Measurements from ENCODE around the gene ATP9A.
A peak's percentile ranks its signal among the peaks of the same experiment; 100 is the strongest.

ATP9A gene

GRCh38 chr20:51665543-51666118 lies 102.6 kb downstream of the ATP9A start (continued):
- TF ChIP-seq PATZ1 (tag by site-specific recombination; IDR thresholded peaks at IDR 0.05) = no peak
- TF ChIP-seq ZNF121 (tag by site-specific recombination; IDR thresholded peaks at IDR 0.05) = no peak
- TF ChIP-seq ZBTB44 (tag by site-specific recombination; IDR thresholded peaks at IDR 0.05) = no peak
- TF ChIP-seq ZNF518A (tag by site-specific recombination; conservative IDR thresholded peaks at IDR 0.05; ENCODE audit: low read depth) = no peak
- no peak for TF ChIP-seq ZNF747 (tag by site-specific recombination; IDR thresholded peaks at IDR 0.05)
- TF ChIP-seq, protein P1, sequence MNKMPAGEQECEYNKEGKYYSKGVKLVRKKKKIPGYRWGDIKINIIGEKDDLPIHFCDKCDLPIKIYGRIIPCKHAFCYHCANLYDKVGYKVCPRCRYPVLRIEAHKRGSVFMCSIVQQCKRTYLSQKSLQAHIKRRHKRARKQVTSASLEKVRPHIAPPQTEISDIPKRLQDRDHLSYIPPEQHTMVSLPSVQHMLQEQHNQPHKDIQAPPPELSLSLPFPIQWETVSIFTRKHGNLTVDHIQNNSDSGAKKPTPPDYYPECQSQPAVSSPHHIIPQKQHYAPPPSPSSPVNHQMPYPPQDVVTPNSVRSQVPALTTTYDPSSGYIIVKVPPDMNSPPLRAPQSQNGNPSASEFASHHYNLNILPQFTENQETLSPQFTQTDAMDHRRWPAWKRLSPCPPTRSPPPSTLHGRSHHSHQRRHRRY (tag by site-specific recombination; IDR thresholded peaks at IDR 0.05) = no peak

GRCh38 chr20:51661609-51662178 lies 106.5 kb downstream of the ATP9A start:
- ChIA-PET POLR2A (interaction anchor here (0.7 kb wide), 3 partner anchors 296 to 639 kb away, joined by 3 to 4 read pairs (median 3); partner anchors contain the start of gene KCNG1), CTCF (interaction anchor here (0.6 to 1.3 kb wide), 2 partner anchors 9 to 155 kb away, joined by 3 read pairs; no protein-coding TSS in a partner anchor)
- Histone ChIP-seq H3K36me3 (ENCODE audit: control insufficient read depth in 2 of 2, insufficient read depth in 1 of 2, low read length in 2 of 2) (peaks cover 0 to 15% of the 10 kb centered on the region in 2 experiments; a peak in 2 of 3 replicates), H3K9me3 (ENCODE audit: control insufficient read depth, insufficient read depth, low read depth, low read length) (no peaks in the 10 kb centered on the region), H3K4me3 (ENCODE audit: low read depth, low read length) (no peak overlapping the region), H3K27ac (ENCODE audit: extremely low read depth, low read depth, low read length) (0 out of 2 replicates have a peak overlapping the region, but pooled peaks have one; percentile 10), H3K4me1 (ENCODE audit: control insufficient read depth, insufficient read depth, low read length) (peaks cover 13% of the 10 kb centered on the region)
- TF ChIP-seq ZBTB1 (tag by site-specific recombination; IDR thresholded peaks at IDR 0.05) (no peak), SP7 (tag by site-specific recombination; IDR thresholded peaks at IDR 0.05) (peak; percentile 93), PATZ1 (tag by site-specific recombination; IDR thresholded peaks at IDR 0.05) (no peak), ZBTB21 (tag by site-specific recombination; IDR thresholded peaks at IDR 0.05) (peak; percentile 39; the same call in 1 of the 2 replicates), SCRT2 (tag by site-specific recombination; IDR thresholded peaks at IDR 0.05) (peak; percentile 93), KLF10 (tag by site-specific recombination; IDR thresholded peaks at IDR 0.05) (peak; percentile 65), ZFHX2 (tag by site-specific recombination; conservative IDR thresholded peaks at IDR 0.05) (no peak), ZSCAN30 (tag by site-specific recombination; IDR thresholded peaks at IDR 0.05) (no peak), SCRT1 (tag by site-specific recombination; IDR thresholded peaks at IDR 0.05; ENCODE audit: borderline replicate concordance) (0 out of 2 replicates have a peak, but pooled peaks have one; percentile 35), KLF9 (tag by site-specific recombination; IDR thresholded peaks at IDR 0.05; ENCODE audit: low read depth) (no peak), OSR2 (tag by site-specific recombination; IDR thresholded peaks at IDR 0.05) (peak; percentile 85), ZNF629 (tag by site-specific recombination; IDR thresholded peaks at IDR 0.05) (peak; percentile 71), ZNF366 (tag by site-specific recombination; conservative IDR thresholded peaks at IDR 0.05) (peak; percentile 91), ZNF184 (tag by site-specific recombination; IDR thresholded peaks at IDR 0.05) (0 out of 2 replicates have a peak, but pooled peaks have one; percentile 32)
- TF ChIP-seq, protein P2, sequence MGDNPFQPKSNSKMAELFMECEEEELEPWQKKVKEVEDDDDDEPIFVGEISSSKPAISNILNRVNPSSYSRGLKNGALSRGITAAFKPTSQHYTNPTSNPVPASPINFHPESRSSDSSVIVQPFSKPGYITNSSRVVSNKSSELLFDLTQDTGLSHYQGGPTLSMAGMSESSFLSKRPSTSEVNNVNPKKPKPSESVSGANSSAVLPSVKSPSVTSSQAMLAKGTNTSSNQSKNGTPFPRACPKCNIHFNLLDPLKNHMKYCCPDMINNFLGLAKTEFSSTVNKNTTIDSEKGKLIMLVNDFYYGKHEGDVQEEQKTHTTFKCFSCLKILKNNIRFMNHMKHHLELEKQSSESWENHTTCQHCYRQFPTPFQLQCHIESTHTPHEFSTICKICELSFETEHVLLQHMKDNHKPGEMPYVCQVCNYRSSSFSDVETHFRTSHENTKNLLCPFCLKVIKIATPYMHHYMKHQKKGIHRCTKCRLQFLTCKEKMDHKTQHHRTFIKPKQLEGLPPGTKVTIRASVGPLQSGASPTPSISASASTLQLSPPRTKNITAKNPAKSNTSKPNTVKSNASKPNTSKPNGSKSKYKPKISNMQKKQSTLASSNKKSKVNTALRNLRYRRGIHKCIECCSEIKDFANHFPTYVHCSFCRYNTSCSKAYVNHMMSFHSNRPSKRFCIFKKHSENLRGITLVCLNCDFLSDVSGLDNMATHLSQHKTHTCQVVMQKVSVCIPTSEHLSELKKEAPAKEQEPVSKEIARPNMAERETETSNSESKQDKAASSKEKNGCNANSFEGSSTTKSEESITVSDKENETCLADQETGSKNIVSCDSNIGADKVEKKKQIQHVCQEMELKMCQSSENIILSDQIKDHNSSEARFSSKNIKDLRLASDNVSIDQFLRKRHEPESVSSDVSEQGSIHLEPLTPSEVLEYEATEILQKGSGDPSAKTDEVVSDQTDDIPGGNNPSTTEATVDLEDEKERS (tag by site-specific recombination; IDR thresholded peaks at IDR 0.05) = no peak

Measured in HEK293 (cell line).